Stimulated activated CD4-positive, alpha-beta T cell treated with anti-CD3 and anti-CD28 coated beads, Interleukin-1b, Interleukin-23, amount 100 ng/mL, for 4 hours (primary cell): ENCODE data around the gene ZNF19.

Experiments used
- DNase-seq, 2 donors: peaks; one replicate each; pipeline ENCODE4 v3.0.0-alpha.2; 2020; ENCODE audit warnings: low read depth in 2 of 2

ZNF19 gene

GRCh38 chr16:71490361-71490760 lies 1.2 kb upstream of the ZNF19 start:
- DNase-seq: no peak

- peak; percentile 55 to 63 for DNase-seq
Observed at GRCh38 chr16:71484006-71484893, 4.9 kb downstream of the ZNF19 start.

GRCh38 chr16:71482569-71482968 lies 6.6 kb downstream of the ZNF19 start:
- DNase-seq: no peak

GRCh38 chr16:71480956-71481355 lies 8.2 kb downstream of the ZNF19 start:
- DNase-seq: no peak

GRCh38 chr16:71479420-71479819 lies 9.7 kb downstream of the ZNF19 start:
- DNase-seq: no peak

- no peak for DNase-seq
Observed at GRCh38 chr16:71476457-71477124, 12.5 kb downstream of the ZNF19 start.

GRCh38 chr16:71474864-71475263 lies 14.3 kb downstream of the ZNF19 start:
- no peak for DNase-seq

- DNase-seq: no peak
Observed at GRCh38 chr16:71473891-71474290, 15.2 kb downstream of the ZNF19 start.

GRCh38 chr16:71472931-71473330 lies 16.2 kb downstream of the ZNF19 start:
- DNase-seq: no peak

GRCh38 chr16:71472051-71472450 lies 17.1 kb downstream of the ZNF19 start:
- DNase-seq: no peak

- DNase-seq: peak in 1 of 2 donors; percentile 24
Observed at GRCh38 chr16:71467810-71468209, 21.3 kb downstream of the ZNF19 start.

- DNase-seq: no peak
Observed at GRCh38 chr16:71464231-71464630, 24.9 kb downstream of the ZNF19 start.

- DNase-seq: peak; percentile 69 to 74
Observed at GRCh38 chr16:71461686-71462648, 27.2 kb downstream of the ZNF19 start, which contains the start of gene ZNF23. Gene ZNF23, minus strand, starts transcription at chr16:71462247. Its CDS starts 5,451 bp downstream, at chr16:71456796.

GRCh38 chr16:71460941-71461340 lies 28.2 kb downstream of the ZNF19 start:
- DNase-seq: no peak

GRCh38 chr16:71460236-71460635 lies 28.9 kb downstream of the ZNF19 start:
- DNase-seq: no peak

- no peak for DNase-seq
Observed at GRCh38 chr16:71459510-71459909, 29.6 kb downstream of the ZNF19 start.

GRCh38 chr16:71456801-71457200 lies 32.3 kb downstream of the ZNF19 start:
- no peak for DNase-seq

GRCh38 chr16:71453036-71453435 lies 36.1 kb downstream of the ZNF19 start:
- DNase-seq: no peak

GRCh38 chr16:71449020-71449419 lies 40.1 kb downstream of the ZNF19 start:
- DNase-seq: no peak

GRCh38 chr16:71448274-71448866 lies 40.8 kb downstream of the ZNF19 start:
- no peak for DNase-seq

GRCh38 chr16:71443714-71444113 lies 45.4 kb downstream of the ZNF19 start:
- DNase-seq: no peak
